Keratinocyte (primary cell): ENCODE results near the gene CCDC69.

Source experiments
- EZH2 ChIP-seq: IDR thresholded peaks from one replicate; pipeline ENCODE4 v1.6.1; 2012; ENCODE audit warnings: inconsistent platforms, mild to moderate bottlenecking, low read length, moderate library complexity
- TF ChIP-seq, protein P1 (sequence below), 3 experiments: IDR thresholded peaks in 1 of 3; conservative IDR thresholded peaks in 1 of 3; optimal IDR thresholded peaks in 1 of 3; 2 replicates in 2 of 3; 3 replicates in 1 of 3; pipeline versions ENCODE3 to v1.5.1; 2011; ENCODE audit warnings: low read length in 3 of 3, mild to moderate bottlenecking in 3 of 3, moderate library complexity in 2 of 3, control low read depth in 1 of 3, inconsistent platforms in 1 of 3; ENCODE audit not compliant: insufficient read depth in 2 of 3; ENCODE audit errors: extremely low read depth in 1 of 3

DNA sequence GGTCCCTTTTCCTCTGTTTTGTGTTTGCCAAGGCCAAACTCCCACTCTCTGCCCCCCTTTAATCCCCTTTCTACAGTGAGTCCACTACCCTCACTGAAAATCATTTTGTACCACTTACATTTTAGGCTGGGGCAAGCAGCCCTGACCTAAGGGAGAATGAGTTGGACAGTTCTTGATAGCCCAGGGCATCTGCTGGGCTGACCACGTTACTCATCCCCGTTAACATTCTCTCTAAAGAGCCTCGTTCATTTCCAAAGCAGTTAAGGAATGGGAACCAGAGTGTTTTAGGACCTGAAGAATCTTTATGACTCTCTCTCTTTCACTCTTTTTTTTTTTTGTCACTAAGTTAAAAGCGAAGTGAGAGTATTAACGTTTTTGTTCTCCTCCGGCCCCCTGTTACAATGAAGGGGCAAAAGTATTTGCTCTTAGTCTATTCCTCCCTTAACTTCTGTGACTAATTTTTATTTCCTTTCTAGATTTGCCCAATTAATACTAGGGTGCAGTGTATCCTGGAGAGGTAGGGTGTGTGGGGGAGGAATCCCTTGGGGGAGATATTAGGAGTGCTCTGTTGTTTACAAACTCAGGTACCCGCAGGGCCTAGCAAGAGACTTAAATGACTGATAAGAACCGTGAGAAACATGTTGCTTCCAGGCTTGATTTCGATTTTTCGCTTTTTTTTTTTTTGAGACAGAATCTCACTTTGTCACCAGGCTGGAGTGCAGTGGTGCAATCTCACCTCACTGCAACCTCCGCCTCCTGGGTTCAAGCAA, 43.8 kb upstream of the CCDC69 start:
- TF ChIP-seq, protein P1, sequence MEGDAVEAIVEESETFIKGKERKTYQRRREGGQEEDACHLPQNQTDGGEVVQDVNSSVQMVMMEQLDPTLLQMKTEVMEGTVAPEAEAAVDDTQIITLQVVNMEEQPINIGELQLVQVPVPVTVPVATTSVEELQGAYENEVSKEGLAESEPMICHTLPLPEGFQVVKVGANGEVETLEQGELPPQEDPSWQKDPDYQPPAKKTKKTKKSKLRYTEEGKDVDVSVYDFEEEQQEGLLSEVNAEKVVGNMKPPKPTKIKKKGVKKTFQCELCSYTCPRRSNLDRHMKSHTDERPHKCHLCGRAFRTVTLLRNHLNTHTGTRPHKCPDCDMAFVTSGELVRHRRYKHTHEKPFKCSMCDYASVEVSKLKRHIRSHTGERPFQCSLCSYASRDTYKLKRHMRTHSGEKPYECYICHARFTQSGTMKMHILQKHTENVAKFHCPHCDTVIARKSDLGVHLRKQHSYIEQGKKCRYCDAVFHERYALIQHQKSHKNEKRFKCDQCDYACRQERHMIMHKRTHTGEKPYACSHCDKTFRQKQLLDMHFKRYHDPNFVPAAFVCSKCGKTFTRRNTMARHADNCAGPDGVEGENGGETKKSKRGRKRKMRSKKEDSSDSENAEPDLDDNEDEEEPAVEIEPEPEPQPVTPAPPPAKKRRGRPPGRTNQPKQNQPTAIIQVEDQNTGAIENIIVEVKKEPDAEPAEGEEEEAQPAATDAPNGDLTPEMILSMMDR (optimal IDR thresholded peaks at IDR 0.05 in 1 of 3, IDR thresholded peaks at IDR 0.05 in 1 of 3, conservative IDR thresholded peaks at IDR 0.05 in 1 of 3; ENCODE audit: extremely low read depth in 1 of 3, insufficient read depth in 2 of 3, low read length in 3 of 3): no peak
- no peak for TF ChIP-seq EZH2
